Neural crest cell (in vitro differentiated cells): ENCODE results near the gene THSD7A. TPM values are rescaled to one million over a fixed set of nuclear protein-coding genes. Genes with fewer than 3 reads are reported as not detected.

Source experiments
- DNase-seq: peaks from one replicate; pipeline ENCODE4 v3.0.0; 2021; ENCODE audit warnings: low read depth, mixed read lengths, low spot score
- H3K27ac Mint-ChIP-seq: one replicate; pipeline ENCODE4 v1.8.0; 2021; ENCODE audit warnings: mild to moderate bottlenecking, mixed read lengths; ENCODE audit not compliant: unreplicated experiment
- H3K27me3 Mint-ChIP-seq: 2 replicates; pipeline ENCODE4 v1.8.0; 2021; ENCODE audit warnings: low read depth, mild to moderate bottlenecking, mixed read lengths
- H3K36me3 Mint-ChIP-seq: 2 replicates; pipeline ENCODE4 v1.8.0; 2021; ENCODE audit warnings: low read depth, mild to moderate bottlenecking, mixed read lengths
- H3K4me1 Mint-ChIP-seq: 2 replicates; pipeline ENCODE4 v1.8.0; 2021; ENCODE audit warnings: mixed read lengths
- H3K4me3 Mint-ChIP-seq: one replicate; pipeline ENCODE4 v1.8.0; 2021; ENCODE audit warnings: mild to moderate bottlenecking, mixed read lengths
- H3K9me3 Mint-ChIP-seq: 2 replicates; pipeline ENCODE4 v1.8.0; 2021; ENCODE audit warnings: mixed read lengths
- CTCF ChIP-seq: fragments of 200-600 bp; sonication (generic); conservative IDR thresholded peaks from 2 replicates; pipeline ENCODE4 v1.5.0; 2021; ENCODE audit warnings: antibody characterized with exemption, mild to moderate bottlenecking
- total RNA-seq: library from RNA; stranded (reverse); gene quantifications from 2 replicates; pipeline ENCODE4 v1.2.1, GENCODE V29; 2021

THSD7A gene
- total RNA-seq, 1 donor from 2014 or later = 4.8 TPM

GRCh38 chr7:11410656-11411644, 421.0 kb downstream of the THSD7A start:
- Mint-ChIP-seq H3K36me3 (peaks cover 2% of the 10 kb centered on the region), H3K4me1 (no peaks in the 10 kb centered on the region), H3K27ac (no peak overlapping the region), H3K4me3 (no peak overlapping the region), H3K9me3 (no peaks in the 10 kb centered on the region), H3K27me3 (no peaks in the 10 kb centered on the region)
- TF ChIP-seq CTCF = no peak
- DNase-seq = no peak

GRCh38 chr7:11404355-11404754, 427.6 kb downstream of the THSD7A start:
- no peaks in the 10 kb centered on the region for H3K36me3 Mint-ChIP-seq
- H3K4me3 Mint-ChIP-seq = no peak overlapping the region
- no peaks in the 10 kb centered on the region for H3K9me3 Mint-ChIP-seq
- H3K4me1 Mint-ChIP-seq = no peaks in the 10 kb centered on the region
- no peak overlapping the region for H3K27ac Mint-ChIP-seq
- TF ChIP-seq CTCF = no peak
- no peaks in the 10 kb centered on the region for H3K27me3 Mint-ChIP-seq
- no peak for DNase-seq

- Mint-ChIP-seq H3K36me3 (peaks cover 2% of the 10 kb centered on the region), H3K27ac (no peak overlapping the region), H3K4me1 (no peaks in the 10 kb centered on the region), H3K4me3 (no peak overlapping the region), H3K9me3 (no peaks in the 10 kb centered on the region), H3K27me3 (no peaks in the 10 kb centered on the region)
- TF ChIP-seq CTCF = no peak
- no peak for DNase-seq
Measured at GRCh38 chr7:11403781-11404180, 428.2 kb downstream of the THSD7A start.

GRCh38 chr7:11394438-11394837, 437.6 kb downstream of the THSD7A start:
- Mint-ChIP-seq H3K9me3 (peaks cover 13% of the 10 kb centered on the region), H3K27me3 (no peaks in the 10 kb centered on the region), H3K4me1 (no peaks in the 10 kb centered on the region), H3K27ac (no peak overlapping the region), H3K36me3 (peaks cover 21% of the 10 kb centered on the region), H3K4me3 (no peak overlapping the region)
- TF ChIP-seq CTCF = no peak
- DNase-seq = no peak

- H3K4me1 Mint-ChIP-seq = no peaks in the 10 kb centered on the region
- no peak overlapping the region for H3K4me3 Mint-ChIP-seq
- no peak for DNase-seq
- TF ChIP-seq CTCF = no peak
- no peak overlapping the region for H3K27ac Mint-ChIP-seq
- H3K9me3 Mint-ChIP-seq = no peaks in the 10 kb centered on the region
- H3K27me3 Mint-ChIP-seq = no peaks in the 10 kb centered on the region
- H3K36me3 Mint-ChIP-seq = no peaks in the 10 kb centered on the region
Measured at GRCh38 chr7:11379641-11380040, 452.4 kb downstream of the THSD7A start.
